CD14-positive monocyte (primary cell): ENCODE measurements around the gene CCDC195. TPM values are rescaled to one million over a fixed set of nuclear protein-coding genes. Genes with fewer than 3 reads are reported as not detected.

Experiments
- DNase-seq, 3 donors: peaks; one replicate each; pipeline ENCODE4 v3.0.0-alpha.2; 2011 to 2022
- H2AFZ ChIP-seq: 2 replicates; pipeline ENCODE4 v1.6.0; 2012; ENCODE audit warnings: mild to moderate bottlenecking, low read depth, low read length, inconsistent platforms; ENCODE audit not compliant: insufficient read depth, poor library complexity, severe bottlenecking
- H3K27ac ChIP-seq, 2 donors: 1 replicate in 1 of 2; 2 replicates in 1 of 2; pipeline ENCODE4 v1.5.1; 2012 to 2013; ENCODE audit warnings: low read length in 2 of 2, control low read depth in 1 of 2, inconsistent platforms in 1 of 2, low read depth in 1 of 2, mild to moderate bottlenecking in 1 of 2
- H3K27me3 ChIP-seq, 2 donors: one replicate each; pipeline versions ENCODE4 v1.6.0 to v1.6.1; 2011 to 2013; ENCODE audit warnings: low read length in 2 of 2; ENCODE audit not compliant: control insufficient read depth in 2 of 2, insufficient read depth in 2 of 2
- H3K36me3 ChIP-seq, 2 donors: replicated peaks in 1 of 2; 1 replicate in 1 of 2; 2 replicates in 1 of 2; pipeline versions ENCODE4 v1.5.1 to v1.6.1; 2012 to 2013; ENCODE audit warnings: low read length in 2 of 2, control low read depth in 1 of 2, inconsistent platforms in 1 of 2, mild to moderate bottlenecking in 1 of 2; ENCODE audit not compliant: insufficient read depth in 2 of 2, control insufficient read depth in 1 of 2
- H3K4me1 ChIP-seq, 2 donors: 1 replicate in 1 of 2; 2 replicates in 1 of 2; pipeline versions ENCODE4 v1.5.1 to v1.6.1; 2012 to 2013; ENCODE audit warnings: low read length in 2 of 2, control low read depth in 1 of 2, inconsistent platforms in 1 of 2, mild to moderate bottlenecking in 1 of 2, moderate library complexity in 1 of 2; ENCODE audit not compliant: insufficient read depth in 2 of 2, control insufficient read depth in 1 of 2
- H3K4me2 ChIP-seq: replicated peaks from 2 replicates; pipeline ENCODE3; 2012; ENCODE audit warnings: low read length, moderate library complexity, mild to moderate bottlenecking; ENCODE audit not compliant: poor library complexity, severe bottlenecking; ENCODE audit errors: extremely low read depth
- H3K4me3 ChIP-seq, 3 experiments: fragments of 200-600 bp in 1 of 3; sonication (generic) in 1 of 3; replicated peaks in 1 of 3; 1 replicate in 2 of 3; 2 replicates in 1 of 3; pipeline ENCODE4 v1.5.1; 2011 to 2013; ENCODE audit warnings: low read length in 3 of 3, mild to moderate bottlenecking in 3 of 3, control low read depth in 2 of 3, low read depth in 2 of 3, inconsistent platforms in 1 of 3, moderate library complexity in 1 of 3
- H3K79me2 ChIP-seq: 2 replicates; pipeline ENCODE4 v1.6.0; 2012; ENCODE audit warnings: mild to moderate bottlenecking, control low read depth, inconsistent platforms, low read length, moderate library complexity; ENCODE audit not compliant: insufficient read depth
- H3K9ac ChIP-seq: 2 replicates; pipeline ENCODE4 v1.6.0; 2017; ENCODE audit warnings: low read length, mild to moderate bottlenecking; ENCODE audit not compliant: insufficient read depth, poor library complexity, severe bottlenecking
- H3K9me3 ChIP-seq, 2 donors: replicated peaks in 1 of 2; 1 replicate in 1 of 2; 2 replicates in 1 of 2; pipeline versions ENCODE4 v1.5.1 to v1.6.1; 2012 to 2013; ENCODE audit warnings: low read length in 2 of 2, control low read depth in 1 of 2; ENCODE audit not compliant: control insufficient read depth in 1 of 2, insufficient read depth in 1 of 2
- H4K20me1 ChIP-seq: 2 replicates; pipeline ENCODE4 v1.6.0; 2012; ENCODE audit warnings: mild to moderate bottlenecking, low read length, control low read depth, moderate library complexity; ENCODE audit not compliant: insufficient read depth
- H3K27ac Mint-ChIP-seq, 7 donors: one replicate each; pipeline ENCODE4 v1.8.0; 2020; ENCODE audit warnings: mild to moderate bottlenecking in 7 of 7, mixed read lengths in 7 of 7, moderate library complexity in 6 of 7, inconsistent platforms in 2 of 7
- H3K27me3 Mint-ChIP-seq, 3 donors: one replicate each; pipeline ENCODE4 v1.8.0; 2021 to 2022; ENCODE audit warnings: low read depth in 3 of 3, mild to moderate bottlenecking in 3 of 3, mixed read lengths in 3 of 3, moderate library complexity in 3 of 3, inconsistent platforms in 1 of 3
- H3K36me3 Mint-ChIP-seq, 2 donors: one replicate each; pipeline ENCODE4 v1.8.0; 2020; ENCODE audit warnings: mixed read lengths in 2 of 2, inconsistent platforms in 1 of 2, mild to moderate bottlenecking in 1 of 2
- H3K4me1 Mint-ChIP-seq: one replicate; pipeline ENCODE4 v1.8.0; 2020; ENCODE audit warnings: mild to moderate bottlenecking, mixed read lengths
- H3K4me3 Mint-ChIP-seq, 2 donors: one replicate each; pipeline ENCODE4 v1.8.0; 2020; ENCODE audit warnings: mild to moderate bottlenecking in 2 of 2, mixed read lengths in 2 of 2, moderate library complexity in 1 of 2
- H3K9me3 Mint-ChIP-seq, 7 donors: one replicate each; pipeline ENCODE4 v1.8.0; 2020 to 2022; ENCODE audit warnings: mixed read lengths in 7 of 7, mild to moderate bottlenecking in 6 of 7, moderate library complexity in 6 of 7, inconsistent platforms in 2 of 7
- CTCF ChIP-seq: fragments of 200-600 bp; IDR thresholded peaks from one replicate; pipeline ENCODE4 v1.8.0; 2022; ENCODE audit warnings: antibody characterized with exemption, mild to moderate bottlenecking
- WGBS: methylation state at CpG from one replicate; pipeline ENCODE4 v1.1.5; 2013; ENCODE audit warnings: missing lambda C conversion rate; ENCODE audit not compliant: insufficient coverage; 5-methylcytosine and 5-hydroxymethylcytosine counted together
- intact Hi-C, 2 donors: fragments of 100-400 bp; cut with micrococcal nuclease; formaldehyde crosslinking; loops; one replicate each; pipeline versions ENCODE4 v1.15.0 to v1.15.1; 2023
- polyA plus RNA-seq, 3 donors: library from polyadenylated mRNA; depleted of rRNA in 1 of 3; unstranded in 2 of 3; stranded (reverse) in 1 of 3; fragments of 300-500 nt in 2 of 3; fragments of >200 nt in 1 of 3; fragmentation: Illumina TruSeq in 2 of 3; gene quantifications; 1 replicate in 2 of 3; 2 replicates in 1 of 3; pipeline ENCODE4 v1.2.3, GENCODE V29; 2012 to 2021

Gene CCDC195
- polyA plus RNA-seq, 3 donors: not detected

- Histone ChIP-seq H4K20me1 (no peaks in the 10 kb centered on the region), H3K9me3 (peaks cover 7 to 11% of the 10 kb centered on the region in 2 donors), H3K27me3 (no peaks in the 10 kb centered on the region), H3K36me3 (no peaks in the 10 kb centered on the region), H3K27ac (no peak overlapping the region), H3K4me1 (no peaks in the 10 kb centered on the region), H3K4me3 (no peak overlapping the region), H3K9ac (no peak overlapping the region), H2AFZ (no peak overlapping the region), H3K79me2 (no peaks in the 10 kb centered on the region), H3K4me2 (no peak overlapping the region)
- peaks cover 0 to 3% (median 0%) of the 10 kb centered on the region in 3 donors for H3K27me3 Mint-ChIP-seq
- no CpG with 5 or more reads among the region's 1 CpG for WGBS
- intact Hi-C loops: no loop called here
- no peak for TF ChIP-seq CTCF
- DNase-seq: no peak
- H3K27ac Mint-ChIP-seq: no peak overlapping the region
- peaks cover 14 to 35% (median 19%) of the 10 kb centered on the region in 7 donors for H3K9me3 Mint-ChIP-seq
- H3K36me3 Mint-ChIP-seq: no peaks in the 10 kb centered on the region
- no peak overlapping the region for H3K4me3 Mint-ChIP-seq
- H3K4me1 Mint-ChIP-seq: no peaks in the 10 kb centered on the region
Observed at GRCh38 chr2:224729435-224729834, 13.3 kb upstream of the CCDC195 start.

GRCh38 chr2:224724331-224724730 lies 8.2 kb upstream of the CCDC195 start:
- H3K36me3 Mint-ChIP-seq: no peaks in the 10 kb centered on the region
- peaks cover 12 to 32% (median 18%) of the 10 kb centered on the region in 7 donors for H3K9me3 Mint-ChIP-seq
- peaks cover 0 to 3% (median 0%) of the 10 kb centered on the region in 3 donors for H3K27me3 Mint-ChIP-seq
- H3K79me2 ChIP-seq: no peaks in the 10 kb centered on the region
- no peak for TF ChIP-seq CTCF
- H3K4me3 ChIP-seq: no peak overlapping the region
- intact Hi-C loops: no loop called here
- H3K27ac Mint-ChIP-seq: no peak overlapping the region
- H3K36me3 ChIP-seq: no peaks in the 10 kb centered on the region
- no peaks in the 10 kb centered on the region for H3K4me1 ChIP-seq
- H3K27me3 ChIP-seq: no peaks in the 10 kb centered on the region
- H3K9me3 ChIP-seq: peaks cover 7% of the 10 kb centered on the region in 2 donors
- no CpG with 5 or more reads among the region's 2 CpGs for WGBS
- no peak overlapping the region for H3K27ac ChIP-seq
- no peak for DNase-seq
- no peak overlapping the region for H3K9ac ChIP-seq
- no peak overlapping the region for H3K4me3 Mint-ChIP-seq
- no peaks in the 10 kb centered on the region for H3K4me1 Mint-ChIP-seq
- no peak overlapping the region for H2AFZ ChIP-seq
- H4K20me1 ChIP-seq: no peaks in the 10 kb centered on the region
- no peak overlapping the region for H3K4me2 ChIP-seq
